Neural progenitor cell (in vitro differentiated cells): ENCODE data around the gene DOLPP1.

Experiments used
- EZH2 ChIP-seq: fragments of 200-600 bp; sonication (generic); IDR thresholded peaks from 2 replicates; pipeline ENCODE4 v1.6.1; 2017; ENCODE audit warnings: antibody characterized with exemption, mild to moderate bottlenecking, moderate library complexity
- EZH2phosphoT487 ChIP-seq: fragments of 200-600 bp; sonication (generic); IDR thresholded peaks from 2 replicates; pipeline ENCODE4 v1.6.1; 2017; ENCODE audit warnings: antibody characterized with exemption

GRCh38 chr9:129069862-129070641 lies 10.9 kb upstream of the DOLPP1 start:
- TF ChIP-seq EZH2: no peak
- no peak for TF ChIP-seq EZH2phosphoT487
